Measurements from ENCODE around the gene HNRNPUL1.

- TF ChIP-seq, protein P1, sequence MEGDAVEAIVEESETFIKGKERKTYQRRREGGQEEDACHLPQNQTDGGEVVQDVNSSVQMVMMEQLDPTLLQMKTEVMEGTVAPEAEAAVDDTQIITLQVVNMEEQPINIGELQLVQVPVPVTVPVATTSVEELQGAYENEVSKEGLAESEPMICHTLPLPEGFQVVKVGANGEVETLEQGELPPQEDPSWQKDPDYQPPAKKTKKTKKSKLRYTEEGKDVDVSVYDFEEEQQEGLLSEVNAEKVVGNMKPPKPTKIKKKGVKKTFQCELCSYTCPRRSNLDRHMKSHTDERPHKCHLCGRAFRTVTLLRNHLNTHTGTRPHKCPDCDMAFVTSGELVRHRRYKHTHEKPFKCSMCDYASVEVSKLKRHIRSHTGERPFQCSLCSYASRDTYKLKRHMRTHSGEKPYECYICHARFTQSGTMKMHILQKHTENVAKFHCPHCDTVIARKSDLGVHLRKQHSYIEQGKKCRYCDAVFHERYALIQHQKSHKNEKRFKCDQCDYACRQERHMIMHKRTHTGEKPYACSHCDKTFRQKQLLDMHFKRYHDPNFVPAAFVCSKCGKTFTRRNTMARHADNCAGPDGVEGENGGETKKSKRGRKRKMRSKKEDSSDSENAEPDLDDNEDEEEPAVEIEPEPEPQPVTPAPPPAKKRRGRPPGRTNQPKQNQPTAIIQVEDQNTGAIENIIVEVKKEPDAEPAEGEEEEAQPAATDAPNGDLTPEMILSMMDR (IDR thresholded peaks at IDR 0.05): no peak
- no peak for TF ChIP-seq POLR2A (IDR thresholded peaks at IDR 0.05)
These were observed 75.8 kb downstream of the HNRNPUL1 start for GRCh38 chr19:41339936-41340335.
